Stimulated activated CD4-positive, alpha-beta T cell treated with anti-CD3 and anti-CD28 coated beads, Interleukin-15, amount 100 ng/mL, for 1 hour (primary cell): ENCODE measurements around the gene TSEN34.
"Not testable (repeated sequence)": the region's sequence is repeated elsewhere in the genome, so short reads cannot be mapped to it uniquely, and the experiment has no call there.

ENCODE experiments used
- DNase-seq, 2 donors: peaks; one replicate each; pipeline ENCODE4 v3.0.0-alpha.2; 2020; ENCODE audit warnings: low read depth in 1 of 2, low spot score in 1 of 2

TSEN34 gene

DNA sequence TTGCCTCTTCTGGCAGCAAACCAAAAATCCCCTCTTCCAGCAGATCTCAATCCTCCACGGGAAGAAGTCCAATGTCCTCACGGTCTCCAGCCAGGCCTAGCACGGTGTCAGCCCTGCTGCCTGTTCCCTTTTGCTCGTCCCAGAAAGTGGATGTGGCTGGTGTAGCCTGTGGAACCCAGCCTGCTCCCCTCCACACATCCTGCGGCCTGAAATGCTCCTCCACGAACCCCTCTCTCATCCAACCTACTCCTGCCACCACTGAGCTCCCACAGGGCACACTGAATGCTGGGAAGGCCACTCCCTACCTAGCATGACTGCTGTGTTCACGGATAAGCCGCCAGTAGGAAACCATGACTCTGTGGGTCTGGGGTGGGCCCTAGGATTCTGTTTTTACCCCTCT, 4.8 kb upstream of the TSEN34 start:
- DNase-seq = no peak

DNA sequence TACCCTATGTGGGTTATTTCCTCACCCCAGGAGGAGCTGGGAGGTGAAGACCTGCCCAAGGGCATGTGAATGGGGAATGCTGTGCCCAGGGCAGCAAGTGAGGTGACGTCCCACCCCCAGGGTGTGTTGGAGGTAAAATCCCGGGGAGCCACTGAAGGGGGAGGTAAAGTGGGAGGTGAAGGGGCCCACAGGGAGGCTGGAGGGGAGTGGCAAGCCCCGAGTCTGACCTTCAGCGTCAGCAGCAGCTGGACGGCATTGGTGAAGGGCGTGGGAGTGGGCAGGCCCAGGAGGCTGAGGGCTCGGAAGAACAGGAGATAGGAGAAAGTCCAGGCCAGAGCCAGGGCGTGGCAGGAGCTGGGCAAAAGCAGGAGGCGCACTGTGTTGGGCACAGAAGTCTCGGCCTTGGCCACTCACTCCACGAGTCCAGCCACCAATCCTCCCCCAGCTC, 4.2 kb upstream of the TSEN34 start:
- DNase-seq = no peak

DNA sequence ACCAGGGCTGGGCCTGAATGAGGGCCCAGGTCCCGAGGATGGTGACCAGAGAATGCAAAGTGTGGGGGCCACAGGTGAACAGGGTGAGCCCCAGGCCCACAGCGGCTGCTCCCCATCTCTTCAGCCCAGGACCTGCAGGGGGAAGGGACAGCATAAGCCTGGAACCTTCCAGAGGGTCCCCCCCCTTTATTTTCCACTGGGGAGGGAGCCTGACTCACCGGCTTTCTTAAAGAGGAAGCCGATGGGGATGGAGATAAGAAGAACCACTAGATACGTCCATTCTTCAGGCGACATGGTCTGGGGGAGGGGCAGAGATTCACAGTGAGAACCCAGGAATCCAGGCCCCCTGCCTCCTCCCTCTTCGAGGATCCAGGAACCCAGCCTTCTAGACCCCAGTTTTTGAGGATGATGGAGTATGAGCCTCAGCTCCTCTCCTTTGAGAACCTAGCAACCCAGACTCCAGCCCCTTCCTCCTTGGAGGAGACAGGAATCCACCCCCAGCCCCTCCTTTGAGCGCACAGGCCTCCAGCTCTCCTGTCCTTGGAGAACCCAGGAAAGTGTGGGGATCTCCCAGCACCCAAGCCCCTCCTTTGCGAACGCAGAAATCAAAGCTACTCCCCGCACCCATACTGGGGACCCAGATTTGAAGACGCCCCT, 2.8 kb upstream of the TSEN34 start:
- peak in 1 of 2 donors; percentile 43 for DNase-seq

DNA sequence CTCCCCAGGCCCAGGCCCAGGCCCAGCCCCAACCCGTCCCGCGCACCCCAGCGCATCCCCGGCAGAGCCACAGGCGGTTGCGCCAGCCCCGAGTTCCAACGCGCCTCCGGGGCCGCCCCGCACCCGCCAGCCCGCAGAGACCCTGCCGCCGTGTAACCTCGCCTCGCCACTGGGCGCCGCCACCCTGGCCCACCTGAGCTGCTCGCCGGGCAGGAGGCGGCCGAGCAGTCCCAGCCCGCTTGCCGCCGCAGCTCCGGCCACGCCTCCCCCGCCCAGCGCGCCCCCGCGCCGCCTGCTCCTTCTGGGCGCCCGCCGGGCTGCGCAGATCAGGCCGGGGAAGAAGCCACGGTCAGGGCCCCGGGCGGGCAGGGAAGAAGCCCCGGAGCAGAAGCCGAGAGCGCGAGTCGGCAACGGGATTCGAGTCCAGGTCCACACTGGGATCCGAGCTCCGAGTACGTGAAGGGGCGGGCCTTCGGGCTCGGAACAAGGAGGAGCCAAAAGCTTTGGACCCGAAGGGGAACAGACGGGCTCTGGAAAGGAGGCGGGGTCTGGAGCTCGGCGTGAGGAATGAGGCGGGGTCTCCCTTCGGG, 1.9 kb upstream of the TSEN34 start, which contains the start of gene MBOAT7:
Gene MBOAT7, minus strand, starts transcription at position 436 of the 590 bp plus-strand sequence. CDS start 1,072 bp downstream, outside the sequence.
- DNase-seq = no peak

DNA sequence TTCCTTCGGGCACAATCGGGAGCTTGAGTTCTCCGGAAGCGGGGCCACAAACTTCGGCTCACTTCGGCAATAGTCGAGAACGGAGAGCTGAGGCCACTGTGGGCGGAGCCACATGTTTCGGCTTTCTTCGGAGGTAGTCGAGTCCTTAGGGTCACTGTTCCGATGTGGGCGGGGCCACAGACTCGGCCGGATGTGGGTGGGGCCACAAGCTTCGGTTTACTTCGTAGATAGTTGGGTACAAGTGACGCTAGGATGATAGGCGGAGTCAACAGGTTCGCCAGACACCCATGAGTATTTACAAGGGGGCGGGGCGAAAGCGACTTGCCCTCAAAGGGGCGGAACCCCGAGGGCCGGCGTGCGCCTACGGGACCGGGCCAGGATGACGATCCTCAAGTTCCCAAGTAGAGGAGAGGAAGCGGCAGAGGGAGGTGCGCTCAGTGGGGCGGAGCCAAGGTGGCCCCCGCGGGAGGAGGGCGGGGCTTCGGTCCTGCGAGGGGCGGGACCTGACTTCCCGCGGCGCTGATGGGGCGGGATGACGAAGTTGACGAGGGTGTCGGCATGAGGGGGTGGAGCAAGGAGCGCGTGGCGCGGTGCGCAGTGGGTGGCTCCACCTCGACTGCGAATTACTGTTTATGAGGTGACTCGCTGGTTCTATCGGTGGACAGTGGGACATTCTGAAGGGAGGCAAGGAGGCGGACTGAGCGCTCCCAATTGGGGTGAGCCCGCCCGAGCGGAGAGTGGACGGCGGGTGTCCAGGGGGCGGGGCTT, 1.2 kb upstream of the TSEN34 start:
- DNase-seq = peak; percentile 100

DNA sequence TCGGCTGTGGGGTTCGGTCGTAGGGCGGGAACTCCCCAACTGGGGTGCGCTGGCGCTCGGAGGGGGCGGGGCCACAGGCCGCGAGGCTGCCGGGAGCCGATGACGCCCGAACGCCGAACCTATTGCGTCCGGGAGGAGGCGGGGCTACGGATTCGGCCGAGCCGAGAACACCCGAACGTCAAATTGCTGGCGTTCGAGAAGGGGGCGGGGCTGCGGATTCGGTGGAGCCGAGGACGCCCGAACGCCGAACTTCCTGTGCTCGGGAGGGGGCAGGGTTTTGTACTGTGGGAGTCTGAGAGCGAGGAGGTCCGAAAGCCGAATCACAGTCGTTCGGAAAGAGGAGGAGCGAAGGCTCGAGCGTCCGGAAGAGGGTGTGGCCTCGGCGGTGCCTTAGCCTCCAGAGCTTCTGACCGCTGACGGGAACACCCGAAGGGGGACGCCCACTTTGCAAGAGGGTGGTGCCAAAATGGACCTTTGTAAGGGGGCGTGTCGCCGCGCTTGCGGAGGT, 551 bp upstream of the TSEN34 start:
- peak; percentile 99 to 100 for DNase-seq

DNA sequence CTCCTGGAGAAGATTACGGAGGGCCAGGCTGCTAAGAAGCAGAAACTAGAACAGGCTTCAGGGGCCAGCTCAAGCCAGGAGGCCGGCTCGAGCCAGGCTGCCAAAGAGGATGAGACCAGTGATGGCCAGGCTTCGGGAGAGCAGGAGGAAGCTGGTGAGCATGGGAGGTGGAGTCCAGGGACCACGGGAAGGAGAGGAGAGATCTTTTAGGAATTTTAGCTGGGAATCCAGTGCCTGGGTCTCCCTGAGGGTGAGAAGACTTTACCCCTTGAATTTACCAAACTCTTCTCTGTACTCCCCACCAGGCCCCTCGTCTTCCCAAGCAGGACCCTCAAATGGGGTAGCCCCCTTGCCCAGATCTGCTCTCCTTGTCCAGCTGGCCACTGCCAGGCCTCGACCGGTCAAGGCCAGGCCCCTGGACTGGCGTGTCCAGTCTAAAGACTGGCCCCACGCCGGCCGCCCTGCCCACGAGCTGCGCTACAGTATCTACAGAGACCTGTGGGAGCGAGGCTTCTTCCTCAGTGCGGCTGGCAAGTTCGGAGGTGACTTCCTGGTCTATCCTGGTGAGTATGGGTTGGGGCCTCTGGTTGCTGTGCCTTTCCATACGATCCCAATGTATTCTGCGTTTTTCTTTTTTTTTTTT, 824 bp downstream of the TSEN34 start:
- DNase-seq = no peak

DNA sequence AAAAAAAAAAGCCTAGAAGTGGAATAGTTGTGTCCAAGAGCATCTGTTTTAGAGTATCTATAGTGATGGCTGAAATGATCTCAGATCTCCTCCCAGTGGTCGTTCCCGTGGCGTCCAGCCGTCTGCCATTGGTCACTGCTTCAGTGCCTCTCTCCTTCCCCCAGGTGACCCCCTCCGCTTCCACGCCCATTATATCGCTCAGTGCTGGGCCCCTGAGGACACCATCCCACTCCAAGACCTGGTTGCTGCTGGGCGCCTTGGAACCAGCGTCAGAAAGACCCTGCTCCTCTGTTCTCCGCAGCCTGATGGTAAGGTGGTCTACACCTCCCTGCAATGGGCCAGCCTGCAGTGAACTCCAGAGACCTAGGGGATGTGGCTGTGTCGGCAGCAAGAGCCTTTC, 1.9 kb downstream of the TSEN34 start:
- no peak for DNase-seq

DNA sequence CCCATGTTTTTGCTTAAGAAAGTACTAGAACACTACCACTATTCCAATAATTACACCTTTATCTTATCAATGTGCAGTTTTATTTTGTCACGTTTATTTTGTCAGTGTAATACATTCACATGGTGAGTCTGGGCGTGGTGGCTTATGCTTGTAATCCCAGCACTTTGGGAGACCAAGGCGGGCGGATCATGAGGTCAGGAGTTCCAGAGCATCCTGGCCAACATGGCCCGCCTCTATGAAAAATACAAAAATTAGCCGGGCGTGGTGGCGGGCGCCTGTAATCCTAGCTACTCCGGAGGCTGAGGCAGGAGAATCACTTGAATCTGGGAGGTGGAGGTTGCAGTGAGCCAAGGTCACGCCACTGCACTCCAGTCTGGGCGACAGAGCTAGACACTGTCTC, 3.4 kb downstream of the TSEN34 start:
- DNase-seq = not testable (repeated sequence)

DNA sequence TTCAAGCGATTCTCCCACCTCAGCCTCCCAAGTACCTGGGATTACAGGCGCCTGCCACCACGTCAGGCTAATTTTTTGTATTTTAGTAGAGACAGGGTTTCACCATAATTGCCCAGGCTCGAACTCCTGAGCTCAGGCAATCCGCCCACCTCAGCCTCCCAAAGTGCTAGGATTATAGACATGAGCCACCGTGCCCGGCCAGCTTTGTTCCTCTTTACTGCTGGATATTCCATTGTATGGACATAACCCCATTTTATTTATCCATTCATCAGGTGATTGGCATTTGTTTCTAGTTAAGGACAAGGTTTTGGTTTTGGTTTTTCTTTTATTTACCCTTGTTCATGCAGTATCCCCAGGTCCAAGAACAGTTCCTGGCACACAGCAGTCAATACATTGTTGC, 5.4 kb downstream of the TSEN34 start:
- DNase-seq = no peak

DNA sequence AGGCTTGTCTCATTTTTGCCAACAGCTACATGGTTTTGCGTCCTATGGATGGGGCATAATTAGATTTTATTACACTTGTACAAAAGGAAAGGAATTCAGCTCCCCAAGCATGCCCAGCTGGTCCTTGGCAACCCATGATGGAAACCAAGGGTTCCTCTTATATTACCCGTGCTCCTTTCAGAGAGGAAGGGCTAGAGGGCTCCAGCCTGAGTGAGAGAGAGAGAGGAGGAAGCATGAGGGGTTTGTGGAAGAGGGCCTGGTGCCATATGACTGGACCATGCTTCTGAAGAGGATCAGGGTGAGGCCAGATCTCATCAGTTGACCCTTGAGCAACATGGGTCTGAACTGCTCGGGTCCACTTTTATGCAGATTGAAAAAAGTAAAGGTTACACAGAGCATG, 6.0 kb downstream of the TSEN34 start:
- DNase-seq = no peak

DNA sequence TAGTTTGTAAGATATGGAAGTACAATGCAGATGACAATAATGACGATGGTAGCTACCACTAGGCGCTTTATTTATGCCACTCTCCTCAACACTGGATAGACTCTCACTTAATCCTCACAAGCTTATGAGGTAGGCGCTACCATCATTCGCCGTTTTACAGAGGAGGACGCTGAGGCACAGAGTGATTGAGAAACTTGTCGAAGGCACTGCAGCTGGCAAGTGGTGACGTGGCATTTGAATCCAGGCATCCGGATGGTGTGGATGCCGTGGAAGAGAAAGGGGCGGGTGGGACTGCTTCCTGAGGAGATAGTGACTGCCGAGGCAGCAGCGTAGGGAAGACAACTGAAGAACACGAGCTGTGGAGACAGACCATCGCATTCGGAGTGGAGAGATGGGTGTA, 8.3 kb downstream of the TSEN34 start:
- no peak for DNase-seq

DNA sequence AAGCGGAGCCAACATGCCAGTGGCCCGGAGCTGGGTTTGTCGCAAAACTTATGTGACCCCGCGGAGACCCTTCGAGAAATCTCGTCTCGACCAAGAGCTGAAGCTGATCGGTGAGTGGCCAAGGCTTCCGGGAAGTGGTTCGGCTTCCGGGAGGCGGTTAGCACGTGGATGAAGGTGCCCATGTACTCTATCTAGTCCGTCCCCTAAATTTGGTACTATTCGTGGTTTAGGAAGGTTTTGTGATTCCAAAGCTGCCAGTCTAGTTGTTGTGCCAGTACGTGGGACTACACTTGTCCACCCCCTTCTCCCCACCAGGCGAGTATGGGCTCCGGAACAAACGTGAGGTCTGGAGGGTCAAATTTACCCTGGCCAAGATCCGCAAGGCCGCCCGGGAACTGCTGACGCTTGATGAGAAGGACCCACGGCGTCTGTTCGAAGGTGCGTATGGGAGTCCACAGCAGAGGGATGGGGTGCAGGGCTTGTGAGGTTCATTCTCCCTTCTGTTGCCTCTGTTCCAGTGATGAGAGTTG, 10.1 kb downstream of the TSEN34 start:
- DNase-seq = no peak

DNA sequence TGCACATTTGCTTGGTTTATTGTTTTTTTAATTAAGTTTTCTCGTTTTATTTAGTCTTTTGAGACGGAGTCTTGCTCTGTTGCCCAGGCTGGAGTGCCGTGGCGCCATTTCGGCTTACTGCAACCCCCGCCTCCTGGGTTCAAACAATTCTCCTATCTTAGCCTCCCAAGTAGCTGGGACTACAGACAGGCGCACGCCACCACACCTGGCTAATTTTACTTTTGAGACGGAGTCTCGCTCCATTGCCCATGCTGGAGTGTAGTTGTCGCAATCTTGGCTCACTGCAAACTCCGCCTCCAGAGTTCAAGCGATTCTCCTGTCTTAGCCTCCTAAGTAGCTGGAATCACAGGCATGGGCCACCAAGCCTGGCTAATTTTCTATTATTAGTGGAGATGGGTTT, 10.9 kb downstream of the TSEN34 start:
- DNase-seq = no peak

DNA sequence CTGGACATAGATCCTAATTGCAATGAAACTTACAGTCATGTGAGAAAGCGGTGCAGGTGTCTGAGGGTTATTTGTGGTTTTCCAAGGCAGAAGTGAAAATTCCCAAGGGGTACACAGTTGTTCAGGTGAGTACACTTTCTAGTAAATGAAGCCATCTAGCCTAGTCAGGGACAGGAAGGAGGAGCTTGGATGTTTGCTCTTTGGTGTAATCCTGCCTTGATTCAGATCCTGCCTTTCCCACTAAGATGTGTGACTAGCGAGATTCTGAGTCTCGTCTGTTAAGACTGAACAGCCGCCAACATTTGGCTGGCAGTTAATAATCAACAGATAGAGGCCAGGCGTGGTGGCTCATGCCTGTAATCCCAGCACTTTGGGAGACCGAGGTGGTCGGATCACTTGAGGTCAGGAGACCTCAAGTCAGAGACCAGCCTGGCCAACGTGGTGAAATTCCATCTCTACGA, 12.1 kb downstream of the TSEN34 start:
- no peak for DNase-seq

DNA sequence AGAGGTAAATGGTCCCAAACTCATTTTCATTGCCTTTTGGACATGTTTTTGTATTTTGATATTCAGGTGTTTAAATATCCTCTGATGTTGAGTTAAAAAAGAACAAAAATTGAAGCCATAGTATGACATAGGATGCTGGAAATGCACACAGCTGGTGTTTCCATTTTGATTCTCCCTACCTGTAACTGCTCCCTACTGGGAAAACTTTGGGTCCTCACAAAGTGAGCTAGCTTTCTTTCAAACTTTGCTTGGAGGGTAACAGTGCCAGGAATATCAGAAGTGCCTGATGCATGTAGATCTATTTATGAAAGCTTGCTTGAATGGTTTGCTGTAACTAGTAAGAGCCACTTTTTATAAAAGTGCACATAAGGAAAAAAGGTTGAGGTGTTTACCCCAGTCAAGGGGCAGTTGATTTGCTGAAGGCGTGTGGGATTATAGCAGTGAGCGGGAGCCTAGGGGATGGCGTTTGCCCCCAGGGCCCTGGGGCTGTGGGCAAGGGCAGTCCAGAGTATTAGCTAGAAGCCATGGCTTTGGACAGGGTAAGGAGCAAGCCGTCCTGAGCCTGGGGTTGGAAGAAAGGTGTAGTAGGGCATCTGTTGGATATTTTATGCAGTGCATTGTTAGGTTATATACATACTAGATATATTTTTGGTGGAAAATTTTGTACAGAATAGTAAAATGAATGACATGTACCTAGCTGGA, 13.8 kb downstream of the TSEN34 start:
- no peak for DNase-seq

DNA sequence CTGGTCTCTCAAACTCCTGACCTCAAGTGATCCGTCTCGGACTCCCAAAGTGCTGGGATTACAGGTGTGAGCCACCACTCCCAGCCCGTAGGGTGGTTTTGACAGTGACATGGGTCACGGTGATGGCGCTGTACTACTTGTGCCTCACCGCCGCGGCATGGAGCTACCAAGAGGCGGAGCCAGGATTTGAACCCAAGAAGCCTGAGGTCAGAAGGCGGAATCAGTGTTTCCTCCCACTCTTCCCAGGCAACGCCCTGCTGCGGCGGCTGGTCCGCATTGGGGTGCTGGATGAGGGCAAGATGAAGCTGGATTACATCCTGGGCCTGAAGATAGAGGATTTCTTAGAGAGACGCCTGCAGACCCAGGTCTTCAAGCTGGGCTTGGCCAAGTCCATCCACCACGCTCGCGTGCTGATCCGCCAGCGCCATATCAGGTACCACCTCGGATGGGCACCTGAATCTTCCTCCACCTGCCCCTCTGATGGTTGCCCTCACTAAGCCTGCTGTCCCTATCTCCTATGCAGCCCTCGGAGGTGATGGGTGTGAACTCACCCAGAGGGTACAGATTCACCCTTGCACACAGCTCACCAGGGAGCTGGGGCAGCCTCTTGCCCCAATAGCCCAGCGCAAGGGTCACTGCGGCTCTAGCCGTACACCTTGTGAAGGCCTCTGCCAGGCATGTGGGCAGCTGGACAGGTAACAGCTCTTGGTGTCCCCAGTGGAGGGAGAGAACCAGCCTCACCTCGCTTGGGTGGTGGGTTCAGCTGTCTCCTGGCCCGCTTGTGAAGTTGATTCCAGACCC, 15.1 kb downstream of the TSEN34 start:
- no peak for DNase-seq

DNA sequence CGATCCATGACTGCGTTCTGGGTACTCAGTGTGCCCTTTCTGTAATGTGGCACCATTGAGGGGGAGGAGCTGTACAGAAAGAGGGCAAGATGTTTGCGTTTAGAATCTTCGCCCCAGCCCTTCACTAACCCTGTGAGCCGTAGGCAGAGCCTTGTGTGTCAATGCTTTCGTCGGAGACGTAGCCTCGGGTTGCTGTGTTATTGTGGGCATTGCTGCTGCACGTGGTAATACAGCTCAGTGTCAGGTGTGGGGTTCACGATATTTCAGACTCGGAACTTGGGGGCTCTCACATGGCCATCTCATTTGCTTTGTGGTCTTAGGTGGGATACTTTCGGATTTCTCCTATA, 15.7 kb downstream of the TSEN34 start:
- DNase-seq = no peak

DNA sequence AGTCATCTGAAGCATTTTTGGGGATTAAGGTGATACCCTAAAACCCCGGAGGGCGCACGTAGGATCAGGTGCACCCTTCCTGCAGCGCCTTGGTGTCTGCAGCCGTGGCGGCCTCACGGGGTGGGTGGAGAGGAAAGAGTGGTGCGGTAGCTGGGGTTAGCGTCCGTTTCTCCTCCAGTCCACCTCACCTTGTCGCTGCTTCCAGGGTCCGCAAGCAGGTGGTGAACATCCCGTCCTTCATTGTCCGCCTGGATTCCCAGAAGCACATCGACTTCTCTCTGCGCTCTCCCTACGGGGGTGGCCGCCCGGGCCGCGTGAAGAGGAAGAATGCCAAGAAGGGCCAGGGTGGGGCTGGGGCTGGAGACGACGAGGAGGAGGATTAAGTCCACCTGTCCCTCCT, 16.1 kb downstream of the TSEN34 start:
- DNase-seq = not testable (repeated sequence)

DNA sequence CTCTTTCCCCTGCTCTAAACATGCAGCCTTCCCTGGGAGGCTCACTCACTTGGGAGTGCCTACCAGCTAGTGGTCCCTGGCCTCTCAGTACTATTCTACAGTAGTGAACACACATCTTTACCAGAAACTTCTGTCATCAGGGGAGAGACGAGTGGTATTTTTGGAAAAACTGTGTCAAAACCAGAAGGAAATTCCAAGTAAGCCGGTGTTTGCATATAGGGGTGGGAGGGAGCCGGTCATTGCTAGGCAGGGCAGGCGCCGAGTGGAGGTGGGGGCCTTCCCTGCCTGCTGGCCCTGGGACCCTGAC, 16.5 kb downstream of the TSEN34 start:
- no peak for DNase-seq
